H9 (cell line): ENCODE measurements around the gene NOCT. TPM values are rescaled to one million over a fixed set of nuclear protein-coding genes. Genes with fewer than 3 reads are reported as not detected.

Experiments used
- DNase-seq: peaks from one replicate; pipeline ENCODE4 v3.0.0-alpha.2; 2017
- H2AFZ ChIP-seq: one replicate; pipeline ENCODE4 v1.6.1; 2013; ENCODE audit warnings: mild to moderate bottlenecking, low read length, control low read depth, moderate library complexity
- H2AK5ac ChIP-seq: 2 replicates; pipeline ENCODE4 v1.6.1; 2013; ENCODE audit warnings: low read length, control low read depth, mixed read lengths; ENCODE audit not compliant: insufficient read length
- H2BK120ac ChIP-seq: one replicate; pipeline ENCODE4 v1.6.1; 2013; ENCODE audit warnings: low read depth, mild to moderate bottlenecking, low read length, control low read depth, inconsistent platforms; ENCODE audit not compliant: poor library complexity, severe bottlenecking
- H2BK12ac ChIP-seq: 2 replicates; pipeline ENCODE4 v1.6.1; 2013; ENCODE audit warnings: low read length, control low read depth, mixed read lengths, low read depth; ENCODE audit not compliant: insufficient read length
- H2BK15ac ChIP-seq: 2 replicates; pipeline ENCODE4 v1.6.1; 2013; ENCODE audit warnings: low read depth, low read length, control low read depth
- H2BK20ac ChIP-seq: one replicate; pipeline ENCODE4 v1.6.1; 2013; ENCODE audit warnings: low read depth, mild to moderate bottlenecking, low read length, control low read depth, inconsistent platforms; ENCODE audit not compliant: poor library complexity, severe bottlenecking
- H2BK5ac ChIP-seq: 2 replicates; pipeline ENCODE4 v1.6.1; 2013; ENCODE audit warnings: low read length, control low read depth, mixed read lengths; ENCODE audit not compliant: insufficient read length
- H3K14ac ChIP-seq: 2 replicates; pipeline ENCODE4 v1.6.1; 2013; ENCODE audit warnings: low read length, control low read depth; ENCODE audit not compliant: insufficient read depth
- H3K18ac ChIP-seq: 2 replicates; pipeline ENCODE4 v1.6.1; 2013; ENCODE audit warnings: low read depth, mild to moderate bottlenecking, mixed read lengths, low read length, control low read depth; ENCODE audit not compliant: insufficient read length
- H3K23ac ChIP-seq: 2 replicates; pipeline ENCODE4 v1.6.1; 2013; ENCODE audit warnings: low read length, control low read depth, mixed read lengths, low read depth; ENCODE audit not compliant: insufficient read length
- H3K23me2 ChIP-seq: 2 replicates; pipeline ENCODE4 v1.6.1; 2013; ENCODE audit warnings: low read depth, mild to moderate bottlenecking, mixed read lengths, low read length, control low read depth; ENCODE audit not compliant: insufficient read length, poor library complexity, severe bottlenecking
- H3K27ac ChIP-seq: 2 replicates; pipeline ENCODE4 v1.5.1; 2013; ENCODE audit warnings: low read length, control low read depth, mixed read lengths, low read depth; ENCODE audit not compliant: insufficient read length
- H3K27me3 ChIP-seq: 2 replicates; pipeline ENCODE4 v1.6.1; 2013; ENCODE audit warnings: low read length, control low read depth, inconsistent platforms; ENCODE audit not compliant: insufficient read depth
- H3K4ac ChIP-seq: 2 replicates; pipeline ENCODE4 v1.6.1; 2013; ENCODE audit warnings: low read depth, mild to moderate bottlenecking, control low read depth, inconsistent platforms, low read length, moderate library complexity
- H3K4me1 ChIP-seq: 2 replicates; pipeline ENCODE4 v1.6.1; 2013; ENCODE audit warnings: low read length, control low read depth, inconsistent platforms; ENCODE audit not compliant: insufficient read depth
- H3K4me2 ChIP-seq: 2 replicates; pipeline ENCODE4 v1.6.1; 2013; ENCODE audit warnings: low read length, control low read depth, mixed read lengths; ENCODE audit not compliant: insufficient read length, insufficient read depth
- H3K56ac ChIP-seq: 2 replicates; pipeline ENCODE4 v1.6.1; 2013; ENCODE audit warnings: low read depth, mild to moderate bottlenecking, mixed read lengths, low read length, control low read depth; ENCODE audit not compliant: insufficient read length
- H3K79me1 ChIP-seq: 2 replicates; pipeline ENCODE4 v1.6.1; 2013; ENCODE audit warnings: low read depth, mild to moderate bottlenecking, moderate library complexity, low read length, control low read depth, inconsistent platforms; ENCODE audit not compliant: insufficient read depth, poor library complexity, severe bottlenecking
- H3K79me2 ChIP-seq: 2 replicates; pipeline ENCODE4 v1.6.1; 2013; ENCODE audit warnings: low read length, control low read depth, inconsistent platforms; ENCODE audit not compliant: insufficient read depth
- H3K9ac ChIP-seq: 2 replicates; pipeline ENCODE4 v1.6.1; 2013; ENCODE audit warnings: low read length, control low read depth, mixed read lengths; ENCODE audit not compliant: insufficient read length; ENCODE audit errors: extremely low read depth
- H3K9me3 ChIP-seq: one replicate; pipeline ENCODE4 v1.6.1; 2013; ENCODE audit warnings: low read depth, low read length, inconsistent platforms; ENCODE audit not compliant: control insufficient read depth
- H3T11ph ChIP-seq: one replicate; pipeline ENCODE4 v1.6.1; 2013; ENCODE audit warnings: mild to moderate bottlenecking, low read length, control low read depth, inconsistent platforms
- H4K20me1 ChIP-seq: one replicate; pipeline ENCODE4 v1.6.1; 2013; ENCODE audit not compliant: control insufficient read depth, insufficient read length, insufficient read depth
- H4K5ac ChIP-seq: 2 replicates; pipeline ENCODE4 v1.6.1; 2013; ENCODE audit warnings: low read depth, mild to moderate bottlenecking, mixed read lengths, low read length, control low read depth; ENCODE audit not compliant: insufficient read length
- H4K8ac ChIP-seq: replicated peaks from 2 replicates; pipeline ENCODE4 v1.6.1; 2013; ENCODE audit warnings: low read length, control low read depth, mixed read lengths, low read depth; ENCODE audit not compliant: insufficient read length
- H4K91ac ChIP-seq: 2 replicates; pipeline ENCODE4 v1.6.1; 2013; ENCODE audit warnings: low read depth, mild to moderate bottlenecking, moderate library complexity, mixed read lengths, low read length, control low read depth; ENCODE audit not compliant: insufficient read length
- H3K27ac Mint-ChIP-seq, 3 experiments: 2 replicates in 2 of 3; 3 replicates in 1 of 3; pipeline ENCODE4 v1.8.0; 2020 to 2021; ENCODE audit warnings: mixed read lengths in 3 of 3, mild to moderate bottlenecking in 1 of 3, moderate library complexity in 1 of 3
- H3K27me3 Mint-ChIP-seq: 2 replicates; pipeline ENCODE4 v1.8.0; 2021; ENCODE audit warnings: low read depth, mild to moderate bottlenecking, moderate library complexity, mixed read lengths
- H3K36me3 Mint-ChIP-seq, 3 experiments: 2 replicates in 2 of 3; 3 replicates in 1 of 3; pipeline ENCODE4 v1.8.0; 2020 to 2021; ENCODE audit warnings: low read depth in 3 of 3, mixed read lengths in 3 of 3; ENCODE audit not compliant: insufficient read depth in 1 of 3
- H3K4me1 Mint-ChIP-seq, 2 experiments: 2 replicates each; pipeline ENCODE4 v1.8.0; 2020; ENCODE audit warnings: mixed read lengths in 2 of 2
- H3K4me3 Mint-ChIP-seq, 2 experiments: 2 replicates in 1 of 2; 3 replicates in 1 of 2; pipeline ENCODE4 v1.8.0; 2020 to 2021; ENCODE audit warnings: mild to moderate bottlenecking in 2 of 2, mixed read lengths in 2 of 2, moderate library complexity in 1 of 2
- H3K9me3 Mint-ChIP-seq, 2 experiments: 2 replicates in 1 of 2; 3 replicates in 1 of 2; pipeline ENCODE4 v1.8.0; 2020; ENCODE audit warnings: mild to moderate bottlenecking in 2 of 2, mixed read lengths in 2 of 2, moderate library complexity in 1 of 2
- CTCF ChIP-seq: fragments of 200-600 bp; sonication (generic); conservative IDR thresholded peaks from 3 replicates; pipeline ENCODE4 v1.8.0; 2021; ENCODE audit warnings: antibody characterized with exemption, mild to moderate bottlenecking
- WGBS: extraction: QIAGEN DNeasy Blood & Tissue Kit; methylation state at CpG from one replicate; pipeline ENCODE4 v1.1.7; 2013; ENCODE audit warnings: missing lambda C conversion rate, low lambda C conversion rate, mixed read lengths; ENCODE audit not compliant: insufficient read length; ENCODE audit errors: extremely low coverage; 5-methylcytosine and 5-hydroxymethylcytosine counted together
- total RNA-seq: library from RNA; stranded (reverse); gene quantifications from 2 replicates; pipeline ENCODE4 v1.2.1, GENCODE V29; 2021

NOCT gene
- total RNA-seq, 1 experiment from 2014 or later: 37.3 TPM

GRCh38 chr4:139078926-139079325 lies 63.3 kb downstream of the NOCT start:
- Histone ChIP-seq H4K20me1 (no peaks in the 10 kb centered on the region), H2BK15ac (no peak overlapping the region), H3K27ac (no peak overlapping the region), H2AFZ (no peak overlapping the region), H3K23me2 (peaks cover 9% of the 10 kb centered on the region), H3K79me2 (peaks cover 20% of the 10 kb centered on the region; the same call in 1 of the 2 replicates), H3K23ac (no peak overlapping the region), H4K8ac (no peak overlapping the region), H3K9ac (no peak overlapping the region), H3K27me3 (no peaks in the 10 kb centered on the region), H3K4me1 (no peaks in the 10 kb centered on the region), H2BK12ac (no peak overlapping the region), H3K9me3 (no peaks in the 10 kb centered on the region), H3K56ac (no peak overlapping the region), H4K91ac (no peak overlapping the region), H3T11ph (no peak overlapping the region), H2AK5ac (no peak overlapping the region), H2BK20ac (no peak overlapping the region), H3K4me2 (no peak overlapping the region), H2BK5ac (no peak overlapping the region), H4K5ac (no peak overlapping the region), H3K18ac (no peak overlapping the region), H3K14ac (no peak overlapping the region), H2BK120ac (no peak overlapping the region), H3K79me1 (no peaks in the 10 kb centered on the region), H3K4ac (no peak overlapping the region)
- peaks cover 0 to 1% (median 0%) of the 10 kb centered on the region in 3 experiments; a peak in 1 of 7 replicates for H3K36me3 Mint-ChIP-seq
- H3K4me3 Mint-ChIP-seq: no peak overlapping the region
- H3K27me3 Mint-ChIP-seq: no peaks in the 10 kb centered on the region
- no peaks in the 10 kb centered on the region for H3K9me3 Mint-ChIP-seq
- DNase-seq: no peak
- WGBS: no CpG with 5 or more reads among the region's 4 CpGs
- H3K4me1 Mint-ChIP-seq: peaks cover 7 to 8% of the 10 kb centered on the region in 2 experiments
- H3K27ac Mint-ChIP-seq: no peak overlapping the region
- no peak for TF ChIP-seq CTCF
